Stimulated activated naive B cell treated with anti-CD40 and anti-IgM and Interleukin-4, amounts not matched to agents 10 μg/mL and 1 μg/mL and 100 μg/mL, for 72 hours (primary cell): Measurements from ENCODE around the gene MT1M.
A peak's percentile ranks its signal among the peaks of the same experiment; 100 is the strongest.
"Not testable (repeated sequence)": the region's sequence is repeated elsewhere in the genome, so short reads cannot be mapped to it uniquely, and the experiment has no call there.

Source experiments
- ATAC-seq, 2 donors: fragments of 150-1000 bp; cut with Tn5 transposase; replicated peaks; 2 replicates each; pipeline ENCODE4 v1.10.0; 2021; ENCODE audit warnings: moderate library complexity in 1 of 2
- DNase-seq: peaks from one replicate; pipeline ENCODE4 v3.0.0; 2021
- H3K27ac Mint-ChIP-seq: one replicate; pipeline ENCODE4 v1.8.0; 2022; ENCODE audit warnings: mild to moderate bottlenecking, mixed read lengths
- H3K27me3 Mint-ChIP-seq, 2 donors: one replicate each; pipeline ENCODE4 v1.8.0; 2022; ENCODE audit warnings: mixed read lengths in 2 of 2
- H3K36me3 Mint-ChIP-seq, 2 donors: one replicate each; pipeline ENCODE4 v1.8.0; 2022; ENCODE audit warnings: mixed read lengths in 2 of 2, mild to moderate bottlenecking in 1 of 2
- H3K4me1 Mint-ChIP-seq, 2 donors: one replicate each; pipeline ENCODE4 v1.8.0; 2022; ENCODE audit warnings: mixed read lengths in 2 of 2, mild to moderate bottlenecking in 1 of 2
- H3K4me3 Mint-ChIP-seq, 2 donors: one replicate each; pipeline ENCODE4 v1.8.0; 2022; ENCODE audit warnings: mild to moderate bottlenecking in 2 of 2, mixed read lengths in 2 of 2, moderate library complexity in 1 of 2
- H3K9me3 Mint-ChIP-seq, 2 donors: one replicate each; pipeline ENCODE4 v1.8.0; 2022; ENCODE audit warnings: mixed read lengths in 2 of 2, mild to moderate bottlenecking in 1 of 2

MT1M gene

DNA sequence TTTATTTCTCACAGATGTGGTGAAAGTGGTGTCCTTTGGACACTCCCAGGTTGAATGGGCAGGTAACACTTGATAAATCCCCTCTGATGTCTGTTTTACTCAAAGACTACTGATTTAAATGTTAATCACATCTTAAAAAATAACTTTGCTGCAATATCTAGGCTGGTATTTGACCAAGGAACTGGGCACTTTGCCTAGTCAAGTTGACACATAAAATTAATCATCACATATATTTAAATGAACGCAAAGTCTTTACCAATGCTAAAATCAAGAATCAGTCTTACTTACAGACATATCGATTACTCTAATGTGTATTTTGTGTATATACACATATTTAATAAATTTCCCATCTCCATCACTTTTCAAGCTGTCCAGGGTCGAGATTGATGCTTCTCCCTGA, 17.1 kb upstream of the MT1M start:
- ATAC-seq: no peak
- peaks cover 33 to 45% of the 10 kb centered on the region in 2 donors for H3K27me3 Mint-ChIP-seq
- no peak overlapping the region for H3K27ac Mint-ChIP-seq
- H3K9me3 Mint-ChIP-seq: no peaks in the 10 kb centered on the region
- no peak for DNase-seq
- no peaks in the 10 kb centered on the region for H3K36me3 Mint-ChIP-seq
- H3K4me3 Mint-ChIP-seq: no peak overlapping the region
- H3K4me1 Mint-ChIP-seq: peaks cover 16 to 25% of the 10 kb centered on the region in 2 donors

- Mint-ChIP-seq H3K4me3 (peak overlapping the region; percentile 61 to 72), H3K27ac (no peak overlapping the region), H3K36me3 (no peaks in the 10 kb centered on the region), H3K27me3 (peaks cover 41 to 55% of the 10 kb centered on the region in 2 donors), H3K4me1 (peaks cover 6 to 13% of the 10 kb centered on the region in 2 donors), H3K9me3 (no peaks in the 10 kb centered on the region)
- DNase-seq: no peak
- ATAC-seq: no peak
These were observed 15.7 kb upstream of the MT1M start for GRCh38 chr16:56616608-56617211.

- DNase-seq (no peak), ATAC-seq (peak; percentile 60 to 68)
- H3K9me3 Mint-ChIP-seq: no peaks in the 10 kb centered on the region
- H3K36me3 Mint-ChIP-seq: no peaks in the 10 kb centered on the region
- no peak overlapping the region for H3K27ac Mint-ChIP-seq
- peaks cover 43 to 62% of the 10 kb centered on the region in 2 donors for H3K27me3 Mint-ChIP-seq
- peaks cover 6 to 13% of the 10 kb centered on the region in 2 donors for H3K4me1 Mint-ChIP-seq
- peak overlapping the region; percentile 61 to 72 for H3K4me3 Mint-ChIP-seq
These were observed 15.0 kb upstream of the MT1M start for GRCh38 chr16:56617212-56618085.

- DNase-seq (no peak), ATAC-seq (no peak)
- Mint-ChIP-seq H3K4me3 (no peak overlapping the region), H3K9me3 (no peaks in the 10 kb centered on the region), H3K27ac (no peak overlapping the region), H3K36me3 (no peaks in the 10 kb centered on the region), H3K27me3 (peaks cover 49 to 68% of the 10 kb centered on the region in 2 donors), H3K4me1 (peaks cover 6 to 13% of the 10 kb centered on the region in 2 donors)
These were observed 14.3 kb upstream of the MT1M start for GRCh38 chr16:56618138-56618537.

DNA sequence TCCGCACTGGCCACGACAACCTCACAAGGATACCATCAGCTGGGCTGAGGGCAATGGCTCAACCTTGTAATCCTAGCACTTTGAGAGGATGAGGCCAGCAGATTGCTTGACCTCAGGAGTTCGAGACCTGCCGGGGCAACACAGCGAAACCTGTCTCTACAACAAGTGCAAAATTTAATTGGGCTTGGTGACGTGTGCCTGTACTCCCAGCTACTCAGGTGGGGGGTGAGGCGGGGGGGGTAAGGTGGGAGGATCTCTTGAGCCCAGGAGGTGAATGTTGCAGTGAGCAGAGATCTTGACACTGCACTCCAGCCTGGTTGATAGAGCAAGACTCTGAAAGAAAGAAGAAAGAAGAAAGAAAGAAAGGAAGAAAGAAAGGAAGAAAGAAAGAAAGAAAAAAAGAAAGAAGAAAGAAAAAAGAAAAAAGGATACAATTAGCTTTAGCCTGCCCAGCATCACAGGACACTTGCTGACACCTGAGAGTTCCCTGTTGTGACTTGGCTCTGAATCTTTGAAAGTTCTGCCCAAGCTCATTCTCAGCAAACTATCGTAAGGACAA, 12.0 kb upstream of the MT1M start:
- ATAC-seq: no peak
- no peak overlapping the region for H3K4me3 Mint-ChIP-seq
- no peaks in the 10 kb centered on the region for H3K9me3 Mint-ChIP-seq
- peaks cover 65 to 89% of the 10 kb centered on the region in 2 donors for H3K27me3 Mint-ChIP-seq
- H3K4me1 Mint-ChIP-seq: peaks cover 11 to 21% of the 10 kb centered on the region in 2 donors
- H3K27ac Mint-ChIP-seq: peak overlapping the region; percentile 21
- DNase-seq: no peak
- no peaks in the 10 kb centered on the region for H3K36me3 Mint-ChIP-seq

- DNase-seq, H3K36me3 Mint-ChIP-seq, ATAC-seq, H3K27ac Mint-ChIP-seq, H3K4me3 Mint-ChIP-seq, H3K9me3 Mint-ChIP-seq: not testable (repeated sequence)
- Mint-ChIP-seq H3K27me3 (peaks cover 70 to 90% of the 10 kb centered on the region in 2 donors), H3K4me1 (peaks cover 14 to 25% of the 10 kb centered on the region in 2 donors)
These were observed 10.6 kb upstream of the MT1M start for GRCh38 chr16:56621665-56622445.

DNA sequence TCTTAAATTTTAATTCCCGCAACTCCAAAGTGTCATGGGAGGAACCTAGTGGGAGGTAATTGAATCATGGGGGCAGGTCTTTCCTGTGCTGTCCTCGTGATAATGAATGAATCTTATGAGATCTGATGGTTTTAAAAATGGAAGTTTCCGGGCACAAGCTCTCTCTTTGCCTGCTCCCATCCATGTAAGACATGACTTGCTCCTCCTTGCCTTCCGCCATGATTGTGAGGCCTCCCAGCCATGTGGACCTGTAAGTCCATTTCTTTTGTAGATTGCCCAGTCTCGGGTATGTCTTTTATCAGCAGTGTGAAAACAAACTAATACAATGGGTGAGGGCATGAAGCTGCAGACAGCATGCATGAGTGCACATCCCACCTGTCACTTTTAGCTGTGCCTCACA, 9.3 kb upstream of the MT1M start:
- peaks cover 59 to 81% of the 10 kb centered on the region in 2 donors for H3K27me3 Mint-ChIP-seq
- H3K27ac Mint-ChIP-seq, H3K9me3 Mint-ChIP-seq, H3K36me3 Mint-ChIP-seq, H3K4me3 Mint-ChIP-seq, DNase-seq, ATAC-seq: not testable (repeated sequence)
- H3K4me1 Mint-ChIP-seq: peaks cover 9 to 15% of the 10 kb centered on the region in 2 donors

DNA sequence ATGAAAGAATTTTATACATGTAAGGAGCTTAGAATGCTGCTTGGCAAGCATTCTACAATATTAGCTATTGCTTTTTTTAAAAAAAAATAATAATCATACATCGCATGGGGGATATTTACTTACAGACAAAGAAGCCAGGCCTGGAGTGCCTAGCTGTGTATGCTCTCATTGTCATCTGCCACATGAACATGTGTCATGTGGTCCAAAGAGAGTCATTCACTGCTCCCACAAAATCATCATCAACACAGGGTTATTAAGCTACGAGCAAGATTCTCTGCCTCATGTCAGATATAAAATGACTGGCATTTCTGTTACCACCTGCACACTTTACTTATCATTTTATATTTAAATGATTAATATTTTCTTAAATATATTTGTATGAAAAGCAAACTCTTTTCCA, 8.8 kb upstream of the MT1M start:
- Mint-ChIP-seq H3K27ac (no peak overlapping the region), H3K9me3 (no peaks in the 10 kb centered on the region), H3K36me3 (no peaks in the 10 kb centered on the region), H3K4me1 (peaks cover 10 to 15% of the 10 kb centered on the region in 2 donors), H3K4me3 (no peak overlapping the region), H3K27me3 (peaks cover 55 to 79% of the 10 kb centered on the region in 2 donors)
- ATAC-seq (no peak), DNase-seq (no peak)

GRCh38 chr16:56625140-56625942, 7.1 kb upstream of the MT1M start, which contains the start of gene MT1E:
Gene MT1E (plus strand): TSS chr16:56625781. CDS start chr16:56625852, 71 bp downstream.
- peaks cover 45 to 70% of the 10 kb centered on the region in 2 donors for H3K27me3 Mint-ChIP-seq
- DNase-seq (no peak), ATAC-seq (peak; percentile 35 to 64)
- H3K36me3 Mint-ChIP-seq: no peaks in the 10 kb centered on the region
- H3K4me1 Mint-ChIP-seq: peaks cover 23 to 31% of the 10 kb centered on the region in 2 donors
- peak within 1 kb of the TSS; percentile 68 for H3K27ac Mint-ChIP-seq
- H3K4me3 Mint-ChIP-seq: peak within 1 kb of the TSS; percentile 86 to 88
- H3K9me3 Mint-ChIP-seq: no peaks in the 10 kb centered on the region

- Mint-ChIP-seq H3K4me1 (peaks cover 23 to 33% of the 10 kb centered on the region in 2 donors), H3K27ac (peak overlapping the region; percentile 59), H3K9me3 (no peaks in the 10 kb centered on the region), H3K36me3 (no peaks in the 10 kb centered on the region), H3K4me3 (peak overlapping the region; percentile 73 to 88), H3K27me3 (peaks cover 41 to 65% of the 10 kb centered on the region in 2 donors)
- ATAC-seq: no peak
- no peak for DNase-seq
These were observed 6.4 kb upstream of the MT1M start for GRCh38 chr16:56625943-56626654.

GRCh38 chr16:56626685-56627084, 5.8 kb upstream of the MT1M start:
- H3K4me3 Mint-ChIP-seq: no peak overlapping the region
- no peaks in the 10 kb centered on the region for H3K36me3 Mint-ChIP-seq
- ATAC-seq (no peak), DNase-seq (no peak)
- peaks cover 41 to 64% of the 10 kb centered on the region in 2 donors for H3K27me3 Mint-ChIP-seq
- no peaks in the 10 kb centered on the region for H3K9me3 Mint-ChIP-seq
- H3K4me1 Mint-ChIP-seq: peaks cover 24 to 36% of the 10 kb centered on the region in 2 donors
- no peak overlapping the region for H3K27ac Mint-ChIP-seq

DNA sequence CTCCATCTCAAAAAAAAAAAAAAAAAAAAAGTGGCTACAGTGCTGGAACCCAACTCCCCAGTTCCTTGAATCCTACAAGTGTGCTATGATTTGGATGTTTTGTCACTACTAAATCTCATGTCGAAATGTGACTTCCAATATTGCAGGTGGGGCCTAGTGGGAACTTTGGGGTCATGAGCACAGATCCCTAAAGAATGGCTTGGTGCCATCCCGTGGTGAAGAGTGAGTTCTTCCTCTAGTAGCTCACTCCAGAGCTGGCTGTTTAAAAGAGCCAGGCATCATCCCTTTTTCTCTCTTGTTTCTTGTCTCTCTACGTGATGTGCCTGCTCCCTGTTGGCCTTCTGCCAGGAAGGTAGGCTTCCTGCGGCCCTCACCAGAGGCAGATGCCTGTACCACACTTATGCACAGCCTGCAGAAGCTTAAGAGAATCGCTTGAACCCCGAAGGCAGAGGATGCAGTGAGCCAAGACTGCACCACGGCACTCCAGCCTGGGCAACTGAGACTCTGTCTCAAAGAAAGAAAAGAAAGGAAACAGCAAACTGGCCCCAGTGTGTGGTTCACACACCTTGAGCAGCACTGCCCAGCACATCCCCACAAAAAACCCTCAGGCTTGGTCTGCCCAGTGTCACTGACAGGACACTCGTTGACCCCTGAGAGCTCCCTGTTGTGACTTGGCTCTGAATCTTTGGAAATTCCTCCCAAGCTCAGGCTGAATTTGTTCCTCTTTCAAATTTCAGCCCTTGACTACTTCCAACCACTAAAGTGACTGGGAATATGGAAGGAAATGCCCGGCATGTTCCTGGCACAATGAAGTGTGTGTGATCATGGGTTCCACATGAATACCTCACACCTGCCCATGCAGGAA, 3.7 kb upstream of the MT1M start:
- no peak overlapping the region for H3K4me3 Mint-ChIP-seq
- DNase-seq (no peak), ATAC-seq (no peak)
- H3K27me3 Mint-ChIP-seq: peaks cover 43 to 66% of the 10 kb centered on the region in 2 donors
- H3K36me3 Mint-ChIP-seq: no peaks in the 10 kb centered on the region
- H3K27ac Mint-ChIP-seq: no peak overlapping the region
- peaks cover 30 to 50% of the 10 kb centered on the region in 2 donors for H3K4me1 Mint-ChIP-seq
- H3K9me3 Mint-ChIP-seq: no peaks in the 10 kb centered on the region
